NCI-H345 treated with DMSO at 0.1 percent for 48 hours (cell line): ENCODE measurements around the gene SLC25A25.

Experiments used
- DNase-seq: peaks from one replicate; lab custom pipeline; 2025; ENCODE audit not compliant: unreplicated experiment; lab: John Stamatoyannopoulos, UW

SLC25A25 gene

DNA sequence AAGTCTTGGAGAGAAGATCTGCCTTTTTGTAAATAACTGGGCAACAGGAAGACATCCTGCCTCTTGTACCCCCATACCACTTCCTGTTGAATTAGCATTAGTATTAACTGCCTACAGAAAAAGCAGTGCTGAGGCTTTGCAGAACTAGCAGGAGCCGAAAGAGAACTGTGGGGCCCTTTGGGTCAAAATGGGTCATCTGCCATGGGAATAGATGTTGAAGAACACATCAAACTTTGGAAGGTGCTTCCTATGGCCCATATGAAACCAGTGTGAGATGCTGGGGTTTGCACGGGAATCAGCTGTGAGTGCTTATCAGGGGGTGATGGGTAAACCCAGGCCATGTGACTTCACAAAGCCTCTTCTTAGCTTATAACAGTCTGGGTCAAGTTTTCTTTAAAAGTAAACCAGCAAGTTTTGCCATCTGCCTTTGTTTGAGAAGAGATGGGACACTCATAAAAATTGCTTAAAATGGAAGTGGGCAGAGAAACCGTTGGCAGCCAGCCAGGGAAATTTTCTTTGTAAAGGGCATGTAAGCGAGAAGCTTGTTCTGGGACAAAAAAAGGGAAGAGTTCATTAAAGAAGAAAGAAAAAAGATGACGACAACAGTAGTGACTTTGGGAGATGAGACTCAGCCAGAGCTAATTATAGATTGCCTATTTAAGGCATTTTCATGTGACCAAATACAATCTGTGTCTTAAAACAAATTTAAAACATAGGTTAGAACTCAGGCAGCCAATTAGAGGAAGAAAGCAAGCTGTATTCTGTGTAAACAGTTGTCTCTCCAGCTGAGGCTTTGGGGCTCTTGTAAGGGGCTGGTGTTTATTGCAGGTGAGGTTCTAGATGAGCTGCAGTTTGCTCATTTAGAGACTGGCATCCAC lies 4.4 kb downstream of the SLC25A25 start:
- peak; percentile 13 for DNase-seq

- no peak for DNase-seq
These were observed 5.3 kb downstream of the SLC25A25 start for GRCh38 chr9:128073253-128073886.

DNA sequence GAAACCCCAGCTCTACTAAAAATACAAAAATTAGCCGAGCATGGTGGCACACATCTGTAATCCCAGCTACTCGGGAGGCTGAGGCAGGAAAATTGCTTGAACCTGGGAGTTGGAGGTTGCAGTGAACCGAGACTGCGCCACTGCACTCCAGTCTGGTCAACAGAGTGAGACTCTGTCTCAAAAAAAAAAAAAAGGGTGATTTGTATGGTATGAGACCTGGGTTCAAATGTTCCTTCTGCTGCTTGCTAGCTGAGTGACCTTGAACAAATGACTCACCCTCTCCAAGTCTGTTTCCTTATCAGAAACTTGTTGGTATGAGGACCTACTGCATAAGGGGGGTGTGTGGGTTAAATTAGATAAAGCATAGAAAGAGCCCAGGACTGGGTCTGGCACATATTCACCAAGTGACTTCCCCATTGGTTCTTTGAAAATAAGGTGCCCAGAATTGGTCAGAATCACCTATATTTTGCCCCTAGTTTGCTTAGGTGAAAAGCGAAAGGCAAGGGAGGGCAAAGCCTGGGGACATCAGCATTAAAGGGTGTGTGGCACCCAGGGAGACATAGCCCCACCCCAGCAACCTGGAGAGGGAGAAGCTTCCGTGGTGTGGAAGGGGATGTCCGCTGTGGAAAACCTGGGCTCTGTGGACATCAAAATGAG lies 9.9 kb downstream of the SLC25A25 start:
- DNase-seq: no peak

GRCh38 chr9:128078504-128079434 lies 10.7 kb downstream of the SLC25A25 start:
- DNase-seq: no peak

DNA sequence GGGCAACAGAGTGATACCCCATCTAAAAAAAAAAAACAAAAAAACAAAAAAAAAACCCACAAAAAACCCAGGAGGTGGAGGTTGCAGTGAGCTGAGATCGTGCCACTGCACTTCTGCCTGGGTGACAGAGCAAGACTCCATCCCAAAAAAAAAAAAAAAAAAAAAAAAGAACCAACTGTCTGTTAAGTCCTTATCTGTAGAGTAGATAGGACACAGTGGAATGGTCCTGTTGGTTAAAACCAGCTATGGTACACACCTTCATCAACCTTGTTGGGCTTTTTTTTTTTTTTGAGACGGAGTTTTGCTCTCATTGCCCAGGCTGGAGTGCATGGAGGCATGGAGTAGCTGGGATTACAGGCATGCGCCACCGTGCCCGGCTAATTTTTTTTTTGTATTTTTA lies 12.2 kb downstream of the SLC25A25 start:
- no peak for DNase-seq

DNA sequence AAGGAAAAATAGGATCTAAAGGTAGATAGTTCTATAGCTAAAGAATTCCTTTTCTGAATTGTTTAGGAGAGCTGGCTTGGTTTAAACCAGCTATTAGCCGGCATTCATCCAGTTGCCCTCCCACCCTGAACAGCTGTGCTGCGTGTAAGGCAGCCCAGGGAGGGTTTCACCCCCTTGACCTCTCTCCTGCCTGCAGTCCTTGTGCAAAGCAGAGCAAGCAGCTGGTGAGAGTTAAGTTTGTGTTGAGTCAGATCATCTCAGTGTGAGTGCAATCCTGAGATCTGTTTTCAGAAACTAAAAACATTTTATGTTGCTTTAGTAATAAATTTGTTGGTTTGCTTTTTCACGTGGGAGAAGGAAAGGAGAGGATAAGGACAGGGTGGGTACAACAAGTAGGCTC lies 13.0 kb downstream of the SLC25A25 start:
- no peak for DNase-seq

- no peak for DNase-seq
These were observed 14.1 kb downstream of the SLC25A25 start for GRCh38 chr9:128082151-128082550.

- no peak for DNase-seq
These were observed 16.7 kb downstream of the SLC25A25 start for GRCh38 chr9:128084746-128085145.

GRCh38 chr9:128085943-128086342 lies 17.9 kb downstream of the SLC25A25 start:
- DNase-seq: no peak

DNA sequence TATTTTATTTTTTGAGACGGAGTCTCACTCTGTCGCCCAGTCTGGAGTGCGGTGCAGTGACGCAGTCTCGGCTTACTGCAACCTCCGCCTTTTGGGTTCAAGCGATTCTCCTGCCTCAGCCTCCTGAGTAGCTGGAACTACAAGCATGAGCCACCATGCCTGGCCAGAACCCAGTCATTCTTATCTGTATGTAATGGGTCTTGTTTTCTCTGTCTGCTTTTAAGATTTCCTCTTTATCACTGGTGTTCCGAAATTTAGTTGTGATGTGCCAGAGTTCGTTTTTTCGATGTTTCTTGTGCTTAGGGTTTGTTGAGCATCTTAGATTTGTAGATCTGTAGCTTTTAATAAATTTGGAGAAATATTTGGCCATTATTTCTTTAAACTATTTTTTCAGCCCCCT lies 19.2 kb downstream of the SLC25A25 start:
- no peak for DNase-seq

DNA sequence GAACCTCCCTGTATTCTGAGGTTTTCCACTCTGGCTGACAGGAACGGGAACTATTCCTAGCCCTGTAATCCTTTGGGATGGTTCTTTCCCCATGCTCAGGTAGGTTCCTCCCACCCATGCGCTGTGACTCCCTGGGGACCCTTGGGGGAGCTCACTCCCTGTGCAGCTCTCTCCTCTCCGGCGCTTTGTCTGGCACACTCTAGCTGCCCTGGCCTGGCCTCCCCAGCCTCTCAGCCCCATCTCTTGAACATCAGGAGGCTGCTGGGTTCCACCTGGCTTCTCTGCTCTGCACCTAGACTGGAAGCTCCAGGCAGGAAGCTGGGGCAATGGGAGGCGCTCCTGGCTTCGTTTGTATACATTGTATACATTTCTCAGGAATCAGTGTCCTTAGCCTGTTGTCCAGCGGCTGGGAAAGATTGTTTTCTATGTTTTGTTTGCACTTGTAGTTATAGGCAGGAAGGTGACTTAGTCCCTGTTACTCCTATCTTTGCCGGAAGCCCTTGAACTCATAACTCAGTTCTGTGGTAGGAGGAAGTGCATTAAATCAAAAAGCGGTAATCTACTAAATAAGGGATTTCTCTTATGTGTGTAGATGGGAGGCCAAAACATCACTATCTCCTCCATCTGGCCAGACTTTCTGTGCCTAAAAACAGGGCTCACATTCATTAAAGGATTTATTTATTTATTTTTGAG lies 20.4 kb downstream of the SLC25A25 start:
- DNase-seq: no peak

GRCh38 chr9:128089299-128089698 lies 21.3 kb downstream of the SLC25A25 start:
- DNase-seq: no peak

DNA sequence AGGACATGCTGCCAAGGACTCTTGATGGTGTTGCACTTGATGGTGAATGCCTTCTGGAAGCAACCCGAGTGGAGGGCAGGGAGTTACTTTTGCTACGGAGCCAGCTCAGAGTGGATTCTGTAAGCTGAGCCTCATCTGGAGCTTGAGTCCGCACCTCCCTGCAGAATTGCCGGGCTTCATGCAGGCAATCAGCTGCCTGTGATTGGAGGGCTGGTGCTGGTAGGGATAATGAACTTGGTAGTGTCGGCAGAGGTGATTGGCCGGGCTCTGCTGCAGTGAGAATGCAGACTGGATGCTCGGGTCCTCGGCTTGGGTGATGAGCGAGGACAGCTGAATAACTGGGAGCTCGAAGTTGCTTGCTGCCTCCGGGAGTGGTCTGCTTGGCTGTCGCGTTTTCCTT lies 23.1 kb downstream of the SLC25A25 start:
- no peak for DNase-seq

GRCh38 chr9:128091571-128091970 lies 23.5 kb downstream of the SLC25A25 start:
- DNase-seq: no peak

- no peak for DNase-seq
These were observed 24.4 kb downstream of the SLC25A25 start for GRCh38 chr9:128092199-128092977.

DNA sequence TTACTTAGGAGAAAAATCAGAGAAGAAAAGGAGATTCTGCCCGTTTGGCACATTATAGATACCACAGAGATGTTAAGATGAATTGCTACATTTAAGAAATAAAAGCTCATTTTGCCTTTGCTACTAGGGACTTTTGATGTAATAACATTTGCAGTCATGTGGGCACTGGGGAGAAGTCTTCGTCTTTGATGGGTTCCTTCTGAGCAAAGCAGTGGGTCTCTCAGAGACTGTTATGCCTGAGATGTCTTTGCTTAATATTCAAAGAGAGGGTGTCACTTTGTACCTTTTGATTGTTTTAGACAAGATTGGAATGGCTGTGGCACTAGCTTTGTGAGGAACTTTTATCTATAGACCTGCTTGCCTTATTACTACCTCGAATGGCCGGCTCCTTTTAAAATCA lies 25.0 kb downstream of the SLC25A25 start:
- no peak for DNase-seq

GRCh38 chr9:128094166-128094949 lies 26.3 kb downstream of the SLC25A25 start:
- no peak for DNase-seq

- no peak for DNase-seq
These were observed 27.0 kb downstream of the SLC25A25 start for GRCh38 chr9:128094950-128095544.
